SW 1271 (cell line): ENCODE results near the gene IGSF22.

ENCODE experiments used
- DNase-seq, 2 experiments: peaks; one replicate each; lab custom pipeline; 2025; lab: John Stamatoyannopoulos, UW

The IGSF22 gene

GRCh38 chr11:18726040-18726439 is at the start of gene IGSF22:
TSS of gene IGSF22 (minus strand) at chr11:18726188. CDS start at chr11:18724236, 1,952 bp downstream.
- no peak for DNase-seq

GRCh38 chr11:18774801-18775200 is 48.8 kb upstream of the IGSF22 start:
- DNase-seq = no peak

GRCh38 chr11:18773681-18774080 is 47.7 kb upstream of the IGSF22 start:
- no peak for DNase-seq

GRCh38 chr11:18773104-18773503 is 47.1 kb upstream of the IGSF22 start:
- DNase-seq = no peak

- DNase-seq = no peak
These were observed 46.2 kb upstream of the IGSF22 start for GRCh38 chr11:18772211-18772610.

GRCh38 chr11:18771266-18772035 is 45.5 kb upstream of the IGSF22 start:
- no peak for DNase-seq

GRCh38 chr11:18770479-18771125 is 44.6 kb upstream of the IGSF22 start:
- DNase-seq = no peak

- no peak for DNase-seq
These were observed 43.9 kb upstream of the IGSF22 start for GRCh38 chr11:18769802-18770456.

GRCh38 chr11:18768978-18769377 is 43.0 kb upstream of the IGSF22 start:
- no peak for DNase-seq

GRCh38 chr11:18768472-18768901 is 42.5 kb upstream of the IGSF22 start:
- no peak for DNase-seq

GRCh38 chr11:18766015-18766414 is 40.0 kb upstream of the IGSF22 start:
- DNase-seq = no peak

- no peak for DNase-seq
These were observed 39.6 kb upstream of the IGSF22 start for GRCh38 chr11:18765554-18765953.

- DNase-seq = no peak
These were observed 35.8 kb upstream of the IGSF22 start for GRCh38 chr11:18761741-18762140.

- DNase-seq = no peak
These were observed 35.2 kb upstream of the IGSF22 start for GRCh38 chr11:18761144-18761543.

GRCh38 chr11:18757811-18758210 is 31.8 kb upstream of the IGSF22 start:
- DNase-seq = no peak

GRCh38 chr11:18756889-18757288 is 30.9 kb upstream of the IGSF22 start:
- DNase-seq = no peak

GRCh38 chr11:18754308-18754707 is 28.3 kb upstream of the IGSF22 start:
- no peak for DNase-seq

- DNase-seq = no peak
These were observed 26.5 kb upstream of the IGSF22 start for GRCh38 chr11:18752502-18752901.

GRCh38 chr11:18750944-18751343 is 25.0 kb upstream of the IGSF22 start:
- no peak for DNase-seq

- DNase-seq = peak in 1 of 2 experiments; percentile 66
These were observed 23.8 kb upstream of the IGSF22 start for GRCh38 chr11:18749681-18750319.

GRCh38 chr11:18748766-18749365 is 22.9 kb upstream of the IGSF22 start:
- DNase-seq = no peak

- no peak for DNase-seq
These were observed 19.3 kb upstream of the IGSF22 start for GRCh38 chr11:18745251-18745650.
